PFSK-1 (cell line): Measurements from ENCODE around the gene SUSD3.

Source experiments
- POLR2AphosphoS5 ChIP-seq: IDR thresholded peaks from 2 replicates; pipeline ENCODE4 v1.6.1; 2012; ENCODE audit warnings: low read depth, mild to moderate bottlenecking, control low read depth, low read length, moderate library complexity
- SIN3A ChIP-seq: IDR thresholded peaks from 2 replicates; pipeline ENCODE4 v1.6.1; 2012; ENCODE audit warnings: mild to moderate bottlenecking, low read length, moderate library complexity, borderline replicate concordance; ENCODE audit not compliant: insufficient read depth
- TF ChIP-seq, protein P1 (sequence below), 2 experiments: IDR thresholded peaks; 2 replicates each; pipeline versions ENCODE4 v1.6.1 to v1.8.0; 2011 to 2012; ENCODE audit warnings: low read depth in 2 of 2, low read length in 2 of 2, control low read depth in 1 of 2, inconsistent platforms in 1 of 2, mild to moderate bottlenecking in 1 of 2, moderate library complexity in 1 of 2; ENCODE audit not compliant: insufficient read depth in 1 of 2

DNA sequence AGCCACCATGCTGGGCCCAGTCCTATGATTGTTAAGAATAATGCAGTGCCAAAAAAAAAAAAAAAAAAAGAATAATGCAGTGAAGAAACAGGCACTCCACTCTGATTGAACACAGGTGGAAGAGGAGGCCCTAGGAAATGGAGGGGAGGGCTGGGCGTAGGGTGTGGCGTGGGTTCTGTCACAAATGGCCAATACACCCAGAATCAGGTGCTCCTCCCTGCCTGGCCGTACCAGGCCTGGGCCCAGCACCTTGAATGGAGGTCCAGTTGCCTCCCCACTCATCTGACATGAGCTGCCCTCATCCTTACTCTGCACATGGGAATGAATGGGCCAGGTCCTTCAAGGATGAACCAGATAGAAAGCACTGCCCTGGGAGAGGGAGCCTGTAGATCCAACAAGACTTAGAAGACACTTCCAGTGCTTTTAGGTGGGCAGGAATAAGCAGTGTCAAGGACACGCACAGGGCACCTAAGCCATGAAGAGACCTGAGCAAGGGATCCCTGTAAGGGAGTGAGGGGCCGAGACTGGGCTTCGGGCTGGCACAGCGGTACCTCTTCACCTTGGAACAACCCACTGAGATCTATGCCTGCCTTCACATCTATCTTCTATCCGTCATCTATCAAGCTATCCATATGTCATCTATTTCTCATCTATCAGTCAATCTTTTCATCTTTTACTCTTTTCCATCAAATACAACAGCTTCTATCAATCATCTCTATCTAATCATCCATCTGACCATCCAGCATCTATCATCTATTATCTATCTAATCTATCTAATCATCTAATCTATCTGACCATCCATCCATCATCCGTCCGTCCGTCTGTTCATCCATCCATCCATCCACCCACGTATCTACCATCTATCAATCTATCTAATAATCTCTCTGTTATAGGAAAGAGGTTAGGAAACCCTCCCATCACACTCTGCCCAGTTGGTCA lies 59.7 kb downstream of the SUSD3 start:
- TF ChIP-seq, protein P1, sequence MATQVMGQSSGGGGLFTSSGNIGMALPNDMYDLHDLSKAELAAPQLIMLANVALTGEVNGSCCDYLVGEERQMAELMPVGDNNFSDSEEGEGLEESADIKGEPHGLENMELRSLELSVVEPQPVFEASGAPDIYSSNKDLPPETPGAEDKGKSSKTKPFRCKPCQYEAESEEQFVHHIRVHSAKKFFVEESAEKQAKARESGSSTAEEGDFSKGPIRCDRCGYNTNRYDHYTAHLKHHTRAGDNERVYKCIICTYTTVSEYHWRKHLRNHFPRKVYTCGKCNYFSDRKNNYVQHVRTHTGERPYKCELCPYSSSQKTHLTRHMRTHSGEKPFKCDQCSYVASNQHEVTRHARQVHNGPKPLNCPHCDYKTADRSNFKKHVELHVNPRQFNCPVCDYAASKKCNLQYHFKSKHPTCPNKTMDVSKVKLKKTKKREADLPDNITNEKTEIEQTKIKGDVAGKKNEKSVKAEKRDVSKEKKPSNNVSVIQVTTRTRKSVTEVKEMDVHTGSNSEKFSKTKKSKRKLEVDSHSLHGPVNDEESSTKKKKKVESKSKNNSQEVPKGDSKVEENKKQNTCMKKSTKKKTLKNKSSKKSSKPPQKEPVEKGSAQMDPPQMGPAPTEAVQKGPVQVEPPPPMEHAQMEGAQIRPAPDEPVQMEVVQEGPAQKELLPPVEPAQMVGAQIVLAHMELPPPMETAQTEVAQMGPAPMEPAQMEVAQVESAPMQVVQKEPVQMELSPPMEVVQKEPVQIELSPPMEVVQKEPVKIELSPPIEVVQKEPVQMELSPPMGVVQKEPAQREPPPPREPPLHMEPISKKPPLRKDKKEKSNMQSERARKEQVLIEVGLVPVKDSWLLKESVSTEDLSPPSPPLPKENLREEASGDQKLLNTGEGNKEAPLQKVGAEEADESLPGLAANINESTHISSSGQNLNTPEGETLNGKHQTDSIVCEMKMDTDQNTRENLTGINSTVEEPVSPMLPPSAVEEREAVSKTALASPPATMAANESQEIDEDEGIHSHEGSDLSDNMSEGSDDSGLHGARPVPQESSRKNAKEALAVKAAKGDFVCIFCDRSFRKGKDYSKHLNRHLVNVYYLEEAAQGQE (IDR thresholded peaks at IDR 0.05; ENCODE audit: insufficient read depth in 1 of 2, low read depth in 2 of 2, low read length in 2 of 2) = no peak
- TF ChIP-seq SIN3A (no peak), POLR2AphosphoS5 (no peak)
